Measurements from ENCODE around the gene PDE6H.

The PDE6H gene

GRCh38 chr12:14992673-14993072 is 19.8 kb downstream of the PDE6H start:
- H4K20me1 ChIP-seq (ENCODE audit: control insufficient read depth, insufficient read depth, low read depth, low read length): no peaks in the 10 kb centered on the region
- no peaks in the 10 kb centered on the region for H3K36me3 ChIP-seq (ENCODE audit: control insufficient read depth, low read length)
- H3K4me3 ChIP-seq (ENCODE audit: low read length): no peak overlapping the region
- H3K27me3 ChIP-seq (ENCODE audit: control insufficient read depth, low read length): no peaks in the 10 kb centered on the region
- H3K4me2 ChIP-seq (ENCODE audit: low read length): no peak overlapping the region
- peaks cover 4% of the 10 kb centered on the region; the same call in 1 of the 2 replicates for H3K9me3 ChIP-seq (ENCODE audit: control insufficient read depth, insufficient read depth, low read length)
- no peaks in the 10 kb centered on the region for H3K9me2 ChIP-seq (replicated peaks; ENCODE audit: control insufficient read depth, low read length)
- H3K79me2 ChIP-seq (ENCODE audit: control insufficient read depth, low read length): no peaks in the 10 kb centered on the region
- H3F3A ChIP-seq (ENCODE audit: control insufficient read depth, insufficient read depth): no peaks in the 10 kb centered on the region
- TF ChIP-seq CTCF (IDR thresholded peaks at IDR 0.05; ENCODE audit: low read depth, low read length, poor library complexity, severe bottlenecking) (no peak), EZH2phosphoT487 (IDR thresholded peaks at IDR 0.05; ENCODE audit: borderline replicate concordance, low read length) (no peak)
- no peak overlapping the region for H3K27ac ChIP-seq (ENCODE audit: low read depth, low read length)
- H3K4me1 ChIP-seq (ENCODE audit: control insufficient read depth, low read length): peaks cover 39% of the 10 kb centered on the region

- TF ChIP-seq CTCF (IDR thresholded peaks at IDR 0.05; ENCODE audit: low read depth, low read length, poor library complexity, severe bottlenecking) (no peak), EZH2phosphoT487 (IDR thresholded peaks at IDR 0.05; ENCODE audit: borderline replicate concordance, low read length) (no peak)
- Histone ChIP-seq H3K27me3 (ENCODE audit: control insufficient read depth, low read length) (no peaks in the 10 kb centered on the region), H3K36me3 (ENCODE audit: control insufficient read depth, low read length) (no peaks in the 10 kb centered on the region), H3K27ac (ENCODE audit: low read depth, low read length) (no peak overlapping the region), H3K9me3 (ENCODE audit: control insufficient read depth, insufficient read depth, low read length) (peaks cover 4% of the 10 kb centered on the region; the same call in 1 of the 2 replicates), H3F3A (ENCODE audit: control insufficient read depth, insufficient read depth) (no peaks in the 10 kb centered on the region), H3K79me2 (ENCODE audit: control insufficient read depth, low read length) (no peaks in the 10 kb centered on the region), H3K4me2 (ENCODE audit: low read length) (no peak overlapping the region), H4K20me1 (ENCODE audit: control insufficient read depth, insufficient read depth, low read depth, low read length) (no peaks in the 10 kb centered on the region), H3K9me2 (replicated peaks; ENCODE audit: control insufficient read depth, low read length) (no peaks in the 10 kb centered on the region), H3K4me3 (ENCODE audit: low read length) (no peak overlapping the region), H3K4me1 (ENCODE audit: control insufficient read depth, low read length) (peaks cover 37% of the 10 kb centered on the region)
Measured at GRCh38 chr12:14993117-14993516, 20.3 kb downstream of the PDE6H start.

DNA sequence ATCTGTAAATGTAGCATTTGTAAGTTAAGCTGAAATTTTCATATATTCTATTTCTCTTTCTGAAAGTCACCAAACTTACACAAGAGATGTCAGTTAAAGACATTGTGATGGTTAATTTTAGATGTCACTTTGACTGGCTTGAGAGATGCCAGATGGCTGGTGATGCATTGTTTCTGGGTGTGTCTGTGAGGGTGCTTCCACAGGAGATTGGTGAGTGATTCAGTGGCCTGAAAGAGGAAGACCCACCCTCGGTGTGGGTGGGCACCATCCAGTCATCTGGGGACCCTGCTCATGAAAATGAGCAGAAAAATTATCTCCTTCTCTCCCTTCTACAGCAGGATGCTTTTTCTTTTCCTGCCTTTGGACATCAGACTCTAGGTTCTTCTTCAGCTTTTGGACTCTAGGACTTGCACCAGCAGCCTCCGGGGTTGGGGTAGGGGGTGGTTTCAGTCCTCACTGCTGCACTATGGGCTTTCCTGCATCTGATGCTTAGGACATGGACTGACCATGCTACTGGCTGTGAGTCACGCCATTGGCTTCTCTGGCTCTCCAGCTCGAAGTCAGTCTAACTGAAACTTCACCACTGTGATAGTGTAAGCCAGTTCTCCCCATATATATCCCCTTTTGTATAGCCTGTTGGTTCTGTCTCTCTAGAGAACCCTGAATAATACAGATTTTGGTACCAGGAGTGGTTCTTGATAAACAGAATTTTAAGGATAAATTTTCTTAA is 20.9 kb downstream of the PDE6H start:
- Histone ChIP-seq H3K4me1 (ENCODE audit: control insufficient read depth, low read length) (peaks cover 36% of the 10 kb centered on the region), H3K36me3 (ENCODE audit: control insufficient read depth, low read length) (no peaks in the 10 kb centered on the region), H3K4me3 (ENCODE audit: low read length) (no peak overlapping the region), H3K79me2 (ENCODE audit: control insufficient read depth, low read length) (no peaks in the 10 kb centered on the region), H3K27ac (ENCODE audit: low read depth, low read length) (no peak overlapping the region), H4K20me1 (ENCODE audit: control insufficient read depth, insufficient read depth, low read depth, low read length) (no peaks in the 10 kb centered on the region), H3F3A (ENCODE audit: control insufficient read depth, insufficient read depth) (no peaks in the 10 kb centered on the region), H3K9me3 (ENCODE audit: control insufficient read depth, insufficient read depth, low read length) (peaks cover 4% of the 10 kb centered on the region; the same call in 1 of the 2 replicates), H3K27me3 (ENCODE audit: control insufficient read depth, low read length) (no peaks in the 10 kb centered on the region), H3K9me2 (replicated peaks; ENCODE audit: control insufficient read depth, low read length) (no peaks in the 10 kb centered on the region), H3K4me2 (ENCODE audit: low read length) (no peak overlapping the region)
- TF ChIP-seq CTCF (IDR thresholded peaks at IDR 0.05; ENCODE audit: low read depth, low read length, poor library complexity, severe bottlenecking) (no peak), EZH2phosphoT487 (IDR thresholded peaks at IDR 0.05; ENCODE audit: borderline replicate concordance, low read length) (no peak)

Data from DOHH2 (cell line).